Measurements from ENCODE around the gene CPM.
A peak's percentile ranks its signal among the peaks of the same experiment; 100 is the strongest.

The CPM gene

DNA sequence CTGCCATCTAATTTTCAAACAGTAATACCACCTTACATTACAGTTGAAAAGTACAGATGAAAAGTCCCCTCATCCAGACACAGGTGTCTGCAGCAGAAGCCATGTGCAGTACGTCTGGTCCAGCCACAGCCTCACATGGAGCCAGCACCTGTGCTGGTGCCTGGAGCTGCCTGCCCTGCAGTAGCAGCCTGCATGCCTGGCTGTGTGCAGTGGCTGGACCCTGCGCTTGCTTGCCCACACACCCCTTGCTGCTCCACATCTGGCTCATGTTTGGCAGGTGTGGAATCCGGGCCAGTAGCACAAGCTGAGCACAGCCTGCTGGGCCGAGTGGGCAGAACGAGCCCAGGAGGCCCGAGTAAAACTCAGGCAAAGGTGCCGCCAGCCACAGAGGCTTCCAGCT is 21.8 kb upstream of the CPM start:
- no peak for DNase-seq

DNA sequence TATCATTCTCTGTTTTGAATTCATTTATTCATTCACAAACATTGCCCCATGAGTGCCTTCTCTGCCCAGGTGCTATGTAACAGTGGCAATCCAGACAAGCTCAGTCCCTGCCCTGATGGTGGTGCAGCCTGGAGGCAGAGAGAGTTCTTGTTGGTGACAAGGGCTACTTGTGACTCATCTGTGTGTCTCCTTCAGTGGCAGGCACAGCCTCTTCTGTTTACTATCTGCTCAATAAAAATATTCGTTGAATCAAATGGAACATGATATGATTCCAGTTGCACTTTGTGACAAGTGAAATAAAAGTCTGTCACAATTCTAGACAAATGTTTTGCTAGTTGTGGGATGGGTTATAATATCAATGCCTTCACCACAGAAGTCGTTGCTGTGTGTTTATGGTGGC is 20.6 kb upstream of the CPM start:
- DNase-seq = no peak

DNA sequence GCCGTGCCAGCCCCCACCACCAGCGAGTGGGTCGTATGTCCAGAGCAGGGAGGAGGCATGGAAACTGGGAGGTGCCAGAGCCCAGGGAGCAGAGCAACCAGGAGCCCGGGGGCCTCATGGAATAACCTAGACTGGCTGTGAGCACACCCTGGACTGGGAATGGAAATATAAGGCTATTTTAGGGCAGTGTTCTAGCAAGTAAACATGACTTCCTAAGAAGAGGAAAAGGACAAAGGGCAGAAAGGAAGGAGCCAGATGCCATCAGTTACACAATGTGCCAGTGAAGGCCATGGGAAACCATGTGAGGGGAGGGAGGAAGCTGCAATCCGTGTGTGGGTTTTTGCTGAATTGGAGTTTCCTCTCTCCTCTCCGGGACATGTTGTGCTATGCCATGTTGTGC is 18.7 kb upstream of the CPM start:
- no peak for DNase-seq

DNA sequence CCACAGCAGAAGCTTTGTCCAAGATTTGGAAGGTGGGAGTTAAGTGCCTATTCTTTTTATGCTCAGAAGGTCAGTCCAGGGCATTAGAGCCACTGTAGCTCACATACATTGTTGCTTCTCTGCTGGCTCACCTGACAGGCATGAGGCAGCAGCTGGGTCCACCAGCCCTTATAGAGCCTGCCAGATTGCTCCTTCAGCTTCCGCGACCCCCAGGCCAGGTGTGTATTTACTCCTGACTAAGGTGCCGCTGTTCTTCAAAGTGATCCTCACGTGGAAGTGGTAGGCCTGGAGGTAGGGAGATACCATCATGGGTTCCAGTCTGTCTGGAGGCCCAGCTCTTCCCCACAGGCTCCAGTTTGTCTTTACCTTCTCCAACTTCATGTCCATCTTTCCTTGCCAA is 17.5 kb upstream of the CPM start:
- DNase-seq = no peak

DNA sequence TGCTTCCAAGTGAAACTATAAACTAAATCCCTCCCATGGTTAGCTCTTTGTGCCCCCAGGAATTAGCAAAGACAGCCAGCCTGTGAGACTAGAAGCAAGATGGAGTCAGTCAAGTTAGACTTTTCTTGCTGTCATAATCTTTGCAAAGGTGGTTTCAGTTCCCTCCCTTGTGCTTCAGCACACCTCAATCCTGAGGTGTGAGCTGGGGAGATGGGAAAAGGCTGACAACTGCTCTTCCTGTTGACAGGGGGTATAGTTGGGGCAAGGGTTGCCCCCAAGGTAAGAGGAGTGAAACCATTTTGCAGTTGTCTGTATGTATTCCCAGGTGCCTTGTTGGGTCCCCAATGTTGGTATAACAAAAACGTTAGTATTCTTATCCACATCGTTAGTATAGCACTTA is 12.3 kb upstream of the CPM start:
- no peak for DNase-seq

DNA sequence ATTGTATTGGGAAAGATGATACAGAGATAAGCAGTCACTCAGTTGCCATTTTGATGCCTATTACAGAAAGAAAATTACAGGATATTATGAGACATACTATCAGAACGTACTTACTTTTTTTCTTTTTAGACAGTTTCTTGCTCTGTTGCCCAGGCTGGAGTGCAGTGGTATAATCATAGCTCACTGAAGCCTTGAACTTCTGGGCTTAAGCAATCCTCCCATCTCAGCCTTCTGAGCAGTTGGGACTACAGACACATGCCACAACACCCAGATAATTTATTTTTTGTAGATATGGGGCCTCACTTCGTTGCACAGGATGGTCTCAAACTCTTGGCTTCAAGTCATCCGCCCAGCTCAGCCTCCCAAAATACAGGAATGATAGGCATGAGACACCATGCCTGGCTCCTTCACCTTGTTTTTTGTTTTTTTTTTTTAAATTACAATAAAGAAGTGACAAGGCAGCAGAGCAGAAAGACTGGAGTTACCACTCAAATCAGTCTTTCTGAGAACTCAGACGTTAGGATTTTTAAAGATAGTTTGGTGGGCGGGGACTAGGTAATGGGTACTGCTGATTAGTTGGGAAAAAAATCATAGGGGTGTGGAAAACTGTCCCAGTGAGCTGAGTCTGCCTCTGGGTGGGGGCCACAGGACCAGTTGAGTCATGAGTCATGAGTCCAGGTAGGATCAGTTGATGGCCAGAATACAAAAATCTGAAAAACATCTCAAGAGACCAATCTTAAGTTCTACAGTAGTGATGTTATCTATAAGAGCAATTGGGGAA is 11.5 kb upstream of the CPM start:
- DNase-seq = no peak

DNA sequence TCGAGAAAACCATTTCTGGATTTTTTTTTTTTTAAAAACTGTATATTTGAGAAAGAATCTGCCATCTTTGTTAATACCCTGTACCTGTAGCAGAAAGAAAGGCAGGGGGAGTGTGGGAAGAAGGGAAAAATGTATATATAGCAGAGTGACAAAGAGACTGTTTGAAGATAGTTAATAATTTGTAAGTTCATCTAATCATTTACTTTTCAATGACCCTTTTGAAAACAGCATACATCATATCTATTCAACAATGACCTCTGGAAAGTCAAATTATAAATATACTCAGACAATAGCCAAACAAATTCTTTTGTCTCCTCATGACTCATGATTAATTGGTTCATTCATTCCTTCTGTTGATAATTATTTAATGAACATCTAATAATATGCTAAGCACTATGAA is 10.9 kb upstream of the CPM start:
- no peak for DNase-seq

DNA sequence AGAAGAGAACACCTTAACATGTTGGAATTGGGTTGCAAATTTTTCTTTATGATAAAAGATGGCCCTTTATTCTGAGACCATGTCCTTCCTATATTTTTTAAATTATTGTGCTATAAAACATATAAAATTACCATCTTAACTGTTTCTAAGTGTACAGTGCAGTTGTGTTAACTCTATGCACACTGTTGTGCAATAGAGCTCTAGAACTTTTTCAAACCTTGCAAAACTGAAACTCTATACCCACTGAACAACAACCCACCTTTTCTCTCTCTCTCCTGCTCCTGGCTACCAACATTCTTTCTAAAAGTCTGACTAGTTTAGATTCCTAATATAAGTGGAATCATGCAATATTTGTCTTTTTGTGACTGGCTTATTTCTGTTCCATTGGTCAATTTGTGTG is 7.8 kb upstream of the CPM start:
- no peak for DNase-seq

DNA sequence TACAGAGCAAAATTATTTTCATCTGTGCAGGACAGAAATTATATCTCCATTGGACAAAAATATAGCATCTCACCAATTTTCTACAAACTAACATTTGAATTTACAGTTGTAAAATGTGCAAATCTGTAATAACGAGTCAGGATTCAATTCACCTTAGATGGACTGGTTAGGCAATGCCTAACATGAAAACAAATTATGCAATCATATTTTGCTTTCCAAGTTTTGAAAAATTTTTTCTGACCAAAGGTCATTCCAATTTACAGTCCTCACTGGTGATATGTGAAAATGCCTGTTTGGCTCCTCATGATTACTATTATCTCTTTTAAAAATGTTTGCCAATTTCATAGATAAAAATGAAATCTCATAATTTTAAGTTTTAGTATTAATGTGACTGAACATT is 6.5 kb upstream of the CPM start:
- no peak for DNase-seq

DNA sequence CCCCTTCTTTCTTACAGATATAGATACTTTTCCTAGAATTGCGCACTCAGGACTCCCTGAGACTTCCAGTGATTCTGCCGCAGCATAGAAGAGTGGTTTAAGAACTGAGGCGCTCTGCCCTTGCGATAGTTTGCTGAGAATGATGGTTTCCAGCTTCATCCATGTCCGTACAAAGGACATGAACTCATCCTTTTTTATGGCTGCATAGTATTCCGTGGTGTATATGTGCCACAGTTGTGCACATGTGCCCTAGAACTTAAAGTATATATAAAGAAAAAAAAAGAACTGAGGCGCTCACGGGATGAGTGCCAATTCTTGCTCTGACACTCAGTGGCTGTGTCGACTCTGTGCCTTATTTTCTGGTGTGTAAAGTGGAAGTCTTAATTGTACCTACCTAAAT is 1.4 kb upstream of the CPM start:
- DNase-seq = no peak

DNA sequence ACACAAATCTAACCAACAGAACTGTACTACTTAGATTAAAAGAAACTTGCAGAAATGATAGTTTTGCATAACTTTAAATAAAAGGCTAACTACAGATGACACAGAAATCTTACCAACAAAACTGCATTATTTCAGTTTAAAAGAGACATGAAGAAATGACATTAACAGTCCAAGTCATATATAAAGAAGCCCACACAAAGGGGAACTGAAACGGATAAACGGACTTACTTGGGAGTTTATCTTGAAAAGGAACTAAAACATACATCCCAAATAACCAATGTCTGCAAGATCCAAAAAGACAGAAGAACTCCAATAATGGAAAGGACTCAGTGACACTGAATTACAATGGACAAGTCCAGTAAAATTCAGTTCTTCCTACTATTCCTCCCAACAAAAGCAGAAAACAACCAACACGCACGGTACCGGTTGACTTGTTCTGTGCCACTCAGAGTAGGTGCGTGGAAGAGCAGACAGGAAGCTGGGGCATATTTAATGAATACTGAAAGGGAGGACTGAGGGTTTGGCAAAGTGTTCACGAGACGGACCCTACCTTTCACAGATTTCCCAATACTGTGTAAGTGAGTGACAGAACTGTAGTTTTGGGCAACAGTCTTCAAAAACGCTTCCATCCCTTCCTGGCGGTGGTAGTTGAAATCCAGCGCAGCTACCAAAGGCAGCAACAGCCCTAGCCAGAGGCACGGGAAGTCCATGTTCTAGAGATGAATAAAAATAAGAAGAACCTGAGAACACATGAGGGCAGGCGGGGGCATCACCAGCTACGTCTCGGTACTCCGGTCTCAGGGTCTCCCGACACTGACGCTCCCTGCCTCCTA is 627 bp downstream of the CPM start:
- DNase-seq = peak; percentile 9

DNA sequence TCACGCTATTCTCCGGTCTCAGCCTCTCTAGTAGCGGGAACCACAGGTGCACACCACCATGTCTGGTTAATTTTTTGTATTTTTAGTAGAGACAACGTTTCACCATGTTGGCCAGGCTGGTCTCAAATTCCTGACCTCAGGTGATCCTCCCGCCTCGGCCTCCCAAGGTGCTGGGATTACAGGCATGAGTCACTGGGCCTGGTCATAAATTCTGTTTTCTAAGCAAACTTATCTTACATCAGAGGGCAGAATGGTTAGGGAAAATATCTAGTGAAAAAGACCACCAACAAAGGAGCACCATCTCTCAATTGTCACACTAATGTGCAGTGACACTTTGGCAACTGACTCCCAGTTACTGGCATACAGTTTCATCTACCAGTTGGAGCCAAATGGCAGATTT is 2.8 kb downstream of the CPM start:
- no peak for DNase-seq

DNA sequence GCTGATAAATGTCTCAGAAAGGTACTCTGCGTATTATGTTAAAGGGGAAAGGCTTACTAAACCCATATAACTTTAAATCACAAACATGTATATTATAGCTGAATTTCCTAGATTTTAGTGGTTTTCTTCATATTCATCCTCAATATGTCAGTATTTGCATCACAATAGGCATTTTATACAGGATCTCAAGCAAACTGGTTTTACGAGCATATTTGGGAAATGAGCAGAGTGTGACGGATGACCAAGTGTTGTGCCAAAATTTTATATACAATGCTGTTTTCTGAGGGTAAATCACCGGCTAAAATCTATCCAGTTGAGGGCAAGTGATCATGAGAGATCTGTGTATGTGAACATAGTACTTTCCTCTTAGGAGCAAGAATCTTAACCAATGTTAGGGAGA is 8.4 kb downstream of the CPM start:
- no peak for DNase-seq

DNA sequence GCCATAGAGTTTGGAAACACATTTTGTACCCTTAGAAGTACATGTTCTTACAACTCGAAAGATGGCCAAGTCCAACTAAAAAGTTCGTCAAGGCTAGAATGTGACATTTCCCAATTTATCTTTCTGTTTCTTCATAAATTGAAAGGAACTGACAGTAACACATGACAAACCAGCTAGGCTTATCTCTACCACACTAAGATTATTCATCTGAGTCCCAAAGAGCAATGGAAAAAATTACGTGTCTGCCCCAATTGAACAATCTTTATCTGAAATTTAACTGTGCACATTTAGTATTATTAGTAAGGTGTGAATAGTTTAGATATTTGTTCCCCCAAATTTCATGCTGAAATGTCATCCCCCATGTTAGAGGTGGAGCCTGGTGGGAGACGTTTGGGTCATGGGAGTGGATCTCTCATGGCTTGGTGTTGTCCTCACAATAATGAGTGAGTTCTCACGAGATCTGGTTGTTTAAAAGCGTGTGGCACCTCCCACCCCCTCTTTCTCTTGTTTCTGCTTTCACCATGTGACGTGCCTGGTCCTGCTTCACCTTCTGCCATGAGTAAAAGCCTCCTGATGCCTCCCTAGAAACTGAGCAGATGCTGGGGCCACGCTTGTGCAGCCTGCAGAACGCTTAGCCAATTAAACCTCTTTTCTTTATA is 13.3 kb downstream of the CPM start:
- no peak for DNase-seq

DNA sequence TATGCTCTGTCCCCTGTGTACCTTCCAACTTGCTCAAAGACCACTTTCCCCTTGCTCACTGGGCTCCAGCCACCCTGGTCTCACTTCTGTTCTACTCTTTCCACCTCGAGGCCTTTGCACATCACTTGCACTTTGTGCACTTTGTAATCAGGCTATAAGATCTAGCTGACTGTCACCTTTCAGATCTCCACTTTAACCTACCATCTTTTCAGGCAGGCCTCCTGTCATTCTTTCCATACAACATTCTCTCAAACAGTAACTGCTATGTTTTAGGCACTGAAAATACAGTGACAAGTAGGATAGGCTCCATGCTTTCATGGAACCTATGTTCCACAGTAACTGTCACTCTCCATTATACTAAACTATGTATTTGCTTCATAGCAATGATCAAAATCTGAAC is 14.0 kb downstream of the CPM start:
- no peak for DNase-seq

DNA sequence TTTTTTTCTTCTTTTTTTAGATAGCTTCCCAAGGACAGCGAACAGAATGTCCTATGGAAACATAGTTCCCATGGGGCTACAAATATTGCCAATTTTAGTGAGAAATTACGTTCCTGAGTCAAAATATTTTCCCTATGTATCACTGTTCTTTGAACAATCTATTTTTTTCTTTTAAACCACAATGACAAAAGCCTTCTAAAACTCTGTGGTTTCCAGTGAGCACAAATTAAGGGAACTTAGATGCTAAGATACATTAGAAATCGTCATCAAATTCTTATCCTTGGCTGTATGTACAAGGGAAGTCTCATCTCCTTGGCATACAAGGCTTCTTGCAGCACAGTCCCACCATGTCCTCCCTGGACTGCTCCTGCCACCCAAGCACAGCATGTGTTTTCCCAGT is 17.9 kb downstream of the CPM start:
- DNase-seq = no peak

DNA sequence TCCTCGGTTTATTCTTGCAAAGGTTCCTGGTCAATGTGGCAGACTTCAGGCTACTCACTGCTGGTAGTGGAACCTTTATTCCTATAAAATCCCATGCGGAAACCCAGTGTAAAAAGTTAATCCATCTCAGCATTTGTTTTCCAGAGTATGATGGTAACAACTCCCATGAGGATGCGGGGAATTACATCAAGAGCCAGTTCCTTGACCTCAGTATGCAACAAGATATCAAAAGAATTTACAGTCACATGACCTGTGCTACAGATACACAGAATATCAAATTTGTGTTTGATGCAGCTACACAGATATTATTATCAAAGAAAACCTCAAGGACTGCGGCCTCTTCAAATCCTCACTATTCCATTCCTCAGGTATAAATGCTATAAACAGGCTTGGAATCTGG is 19.3 kb downstream of the CPM start:
- DNase-seq = no peak

DNA sequence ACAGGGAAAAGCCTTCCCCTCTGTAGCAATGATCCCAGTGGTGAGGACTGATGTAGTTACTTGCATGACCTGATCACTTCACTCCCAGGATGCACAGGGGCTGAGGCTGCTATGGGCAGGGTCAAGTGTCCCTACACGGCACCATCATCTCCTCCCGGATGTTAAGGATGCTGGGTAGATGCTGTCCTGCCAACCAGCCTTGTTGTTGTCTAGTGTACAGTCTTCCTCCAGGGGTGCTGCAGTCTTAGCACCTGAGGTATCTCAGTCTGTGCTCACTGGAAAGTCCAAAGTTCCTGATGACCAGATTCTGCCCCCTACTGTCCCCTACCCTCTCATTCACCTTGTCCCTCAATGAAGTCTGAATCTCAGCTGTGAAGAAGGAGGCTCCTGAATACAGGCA is 20.1 kb downstream of the CPM start:
- no peak for DNase-seq

DNA sequence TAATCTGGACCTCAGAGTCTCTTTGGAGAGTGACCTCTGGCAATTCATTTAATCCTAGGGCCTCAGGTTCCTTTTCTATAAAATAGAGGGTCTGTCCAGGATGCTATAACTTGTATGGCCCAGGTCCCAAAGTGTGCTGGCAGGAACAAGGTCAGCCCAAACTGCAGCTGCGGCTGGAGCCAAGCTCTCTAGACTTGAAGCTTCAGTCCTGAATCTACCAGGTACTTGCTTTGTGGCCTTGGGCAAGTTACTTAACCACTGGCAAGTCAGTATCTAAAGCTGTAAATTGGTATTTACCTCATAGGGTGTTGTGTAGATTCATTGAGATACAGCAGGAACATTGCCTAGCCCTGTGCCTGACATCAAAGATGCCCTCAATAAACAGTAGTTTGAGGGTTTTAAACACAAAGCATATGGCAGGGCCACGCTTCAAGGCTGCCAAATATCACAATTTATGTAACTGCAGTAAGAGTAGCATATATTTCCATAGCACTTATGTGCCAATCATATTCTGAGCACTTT is 21.7 kb downstream of the CPM start:
- no peak for DNase-seq

DNA sequence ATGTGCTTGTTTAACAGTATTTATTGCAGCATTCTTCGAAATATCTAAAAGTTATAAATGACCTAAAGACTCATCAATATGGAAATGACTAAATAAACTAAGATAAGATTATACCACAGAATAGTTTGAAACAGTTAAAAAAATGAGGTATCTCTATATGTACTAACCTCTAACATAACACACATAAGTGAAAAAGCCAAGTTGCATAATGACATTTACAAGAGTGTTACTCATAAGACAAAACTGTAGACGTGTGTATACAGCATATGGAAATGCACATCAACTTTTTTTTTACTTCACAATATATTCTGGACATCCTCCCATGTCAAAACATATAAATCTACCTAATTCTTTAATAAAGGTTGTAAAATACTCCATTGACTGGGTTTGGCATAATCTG is 22.8 kb downstream of the CPM start:
- DNase-seq = no peak

DNA sequence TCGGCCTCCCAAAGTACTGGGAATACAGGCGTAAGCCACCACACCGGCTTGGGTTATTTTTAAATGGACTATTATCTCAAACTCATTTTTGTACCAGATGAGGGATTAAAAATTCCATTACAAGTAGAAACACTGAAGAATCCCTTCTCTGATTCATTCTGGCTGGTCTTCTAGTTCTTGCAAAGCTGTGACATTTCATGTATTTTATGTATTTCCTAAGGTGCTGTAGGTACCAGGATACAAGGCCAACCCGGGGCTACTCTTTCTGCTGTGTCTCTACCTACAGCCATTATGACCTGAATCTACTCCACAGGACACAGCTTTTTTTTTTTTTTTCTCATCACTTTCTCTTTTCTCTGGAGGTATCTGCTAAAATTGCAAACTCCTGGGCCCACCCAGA is 24.9 kb downstream of the CPM start:
- DNase-seq = no peak

DNA sequence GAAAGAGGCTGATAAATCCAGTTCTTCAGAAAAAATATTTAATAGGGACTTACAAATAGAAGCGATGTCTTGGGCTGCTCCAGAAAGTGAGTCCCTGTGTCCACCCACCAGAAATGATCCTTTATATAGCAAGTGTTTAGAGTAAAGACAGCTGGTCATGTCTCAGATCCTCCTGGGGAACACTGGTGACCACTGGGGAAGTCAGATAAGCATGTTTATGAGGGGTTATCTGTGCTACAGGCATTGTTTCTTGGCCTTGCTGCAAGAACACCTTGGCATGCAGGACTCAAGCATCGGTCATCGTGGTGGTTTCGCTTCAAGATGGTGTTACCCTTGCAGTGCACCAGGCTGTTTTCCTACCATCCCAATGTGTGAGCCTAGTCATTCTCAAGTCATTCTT is 27.2 kb downstream of the CPM start:
- no peak for DNase-seq

DNA sequence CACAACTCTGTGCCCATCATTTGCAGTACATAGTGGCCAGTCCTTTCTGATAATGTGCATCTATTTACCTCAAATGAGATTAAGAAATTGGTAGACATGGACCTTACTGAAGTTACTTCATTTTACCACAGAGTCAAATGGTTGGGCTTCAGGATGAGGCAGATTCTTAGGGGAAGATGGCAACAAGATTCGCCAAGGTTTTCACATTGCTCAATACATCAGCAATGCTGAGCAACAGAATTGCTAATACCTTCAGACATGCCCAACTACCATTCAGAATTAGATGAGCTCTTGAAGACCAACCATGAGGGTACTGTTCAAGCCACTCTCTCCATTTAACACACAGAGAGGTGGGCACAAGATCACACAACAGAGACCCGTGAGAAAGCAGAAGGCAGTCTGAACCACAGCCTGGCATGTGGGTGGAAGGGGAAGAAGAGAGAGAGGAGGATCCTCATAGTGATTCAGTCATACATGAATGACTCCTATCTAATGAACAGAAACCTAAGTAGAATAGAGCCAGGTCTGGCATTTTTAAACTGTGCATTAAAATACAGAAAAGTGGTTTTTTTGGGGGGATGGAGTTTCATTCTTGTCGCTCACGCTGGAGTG is 28.5 kb downstream of the CPM start:
- DNase-seq = no peak
